M059J (cell line): ENCODE measurements around the gene ACADS. TPM values are rescaled to one million over a fixed set of nuclear protein-coding genes. Genes with fewer than 3 reads are reported as not detected.

Source experiments
- DNase-seq: peaks from one replicate; pipeline ENCODE4 v3.0.0-alpha.2; 2012; ENCODE audit warnings: low read depth
- total RNA-seq: library from RNA; depleted of rRNA; stranded (reverse); fragments of >200 nt; shearing (Covaris generic); gene quantifications from 2 replicates; pipeline ENCODE4 v1.2.3, GENCODE V29; 2014; rRNA removed

The ACADS gene, protein sequence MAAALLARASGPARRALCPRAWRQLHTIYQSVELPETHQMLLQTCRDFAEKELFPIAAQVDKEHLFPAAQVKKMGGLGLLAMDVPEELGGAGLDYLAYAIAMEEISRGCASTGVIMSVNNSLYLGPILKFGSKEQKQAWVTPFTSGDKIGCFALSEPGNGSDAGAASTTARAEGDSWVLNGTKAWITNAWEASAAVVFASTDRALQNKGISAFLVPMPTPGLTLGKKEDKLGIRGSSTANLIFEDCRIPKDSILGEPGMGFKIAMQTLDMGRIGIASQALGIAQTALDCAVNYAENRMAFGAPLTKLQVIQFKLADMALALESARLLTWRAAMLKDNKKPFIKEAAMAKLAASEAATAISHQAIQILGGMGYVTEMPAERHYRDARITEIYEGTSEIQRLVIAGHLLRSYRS
- total RNA-seq, result 4.8 and 9.1 TPM in 2 replicates

DNA sequence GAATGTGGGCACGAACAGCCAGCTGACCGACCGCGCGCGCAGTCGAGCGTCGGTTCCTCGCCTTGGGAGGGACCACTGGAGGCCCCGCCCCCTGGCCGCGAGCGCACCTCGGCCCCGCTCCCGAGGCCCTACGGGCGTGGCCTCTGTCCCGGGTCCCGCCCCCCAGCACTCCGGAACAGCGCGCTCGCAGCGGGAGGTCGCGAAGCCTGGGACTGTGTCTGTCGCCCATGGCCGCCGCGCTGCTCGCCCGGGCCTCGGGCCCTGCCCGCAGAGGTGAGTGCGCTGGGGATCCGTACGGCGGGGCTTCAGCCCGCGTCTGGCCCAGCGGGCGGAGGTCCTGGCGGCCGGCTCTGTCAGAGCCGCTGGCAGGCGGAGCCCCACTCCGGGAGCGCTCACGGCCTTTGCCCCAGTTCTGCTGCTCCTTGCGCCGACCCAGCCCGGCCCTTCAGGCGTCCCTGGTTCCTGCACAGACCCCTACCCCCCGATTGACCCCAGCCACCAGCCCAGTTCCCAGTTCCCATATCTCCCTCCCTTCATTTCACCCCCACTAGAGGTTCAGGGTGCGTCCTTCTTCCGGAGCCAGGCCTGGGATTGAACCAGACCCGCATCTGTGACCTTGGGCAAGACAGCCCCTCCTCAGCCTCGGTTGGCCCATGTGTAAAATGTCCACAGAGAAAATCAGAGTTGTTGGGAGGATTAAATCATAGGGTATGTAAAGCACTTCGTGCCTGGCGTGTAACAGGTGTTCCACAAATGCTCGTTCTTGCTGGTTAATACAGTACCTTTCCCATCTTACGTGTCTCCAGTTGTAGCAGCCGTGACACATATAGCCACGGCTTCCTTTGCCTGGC lies at the start of gene ACADS:
Gene ACADS, plus strand, starts transcription at position 168 of the 851 bp plus-strand sequence. Its CDS starts 60 bp downstream, at position 228.
- peak; percentile 80 for DNase-seq

DNA sequence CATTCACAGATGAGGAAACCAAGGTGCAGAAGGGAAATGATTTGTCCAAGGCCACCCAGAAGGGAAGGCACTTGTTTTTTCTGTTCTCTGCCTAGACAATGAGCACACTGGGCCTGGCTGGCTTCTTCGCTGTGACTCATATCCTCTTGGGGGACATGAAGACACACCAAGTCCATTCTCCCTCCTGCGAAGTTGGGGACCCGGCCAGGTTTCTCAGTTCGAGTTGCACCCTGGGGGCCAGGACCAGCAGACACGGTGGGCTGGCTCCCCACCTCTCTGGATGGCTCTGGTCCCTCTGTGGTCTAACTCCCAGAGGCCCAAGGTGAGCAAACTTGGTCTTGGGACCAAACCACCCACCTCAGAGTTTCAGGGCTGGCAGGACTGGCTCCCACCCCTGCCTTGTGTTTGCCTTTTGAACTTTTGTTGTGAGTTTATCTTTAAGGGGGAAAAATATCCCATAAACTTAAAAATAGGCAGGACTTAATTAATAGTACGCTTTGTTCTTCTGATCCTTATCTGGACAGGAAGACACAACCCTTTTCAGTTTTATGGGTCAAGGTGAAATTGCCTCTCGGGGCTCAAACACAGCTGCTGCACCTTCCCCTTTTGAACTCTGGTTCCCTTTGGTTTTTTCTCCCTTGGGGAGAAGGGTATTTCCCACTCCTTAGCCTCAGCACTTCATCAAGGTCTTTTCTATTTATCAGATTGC lies 47.7 kb upstream of the ACADS start:
- DNase-seq, result peak; percentile 78

- DNase-seq, result peak; percentile 70
Measured at GRCh38 chr12:120678572-120678971, 47.1 kb upstream of the ACADS start.

DNA sequence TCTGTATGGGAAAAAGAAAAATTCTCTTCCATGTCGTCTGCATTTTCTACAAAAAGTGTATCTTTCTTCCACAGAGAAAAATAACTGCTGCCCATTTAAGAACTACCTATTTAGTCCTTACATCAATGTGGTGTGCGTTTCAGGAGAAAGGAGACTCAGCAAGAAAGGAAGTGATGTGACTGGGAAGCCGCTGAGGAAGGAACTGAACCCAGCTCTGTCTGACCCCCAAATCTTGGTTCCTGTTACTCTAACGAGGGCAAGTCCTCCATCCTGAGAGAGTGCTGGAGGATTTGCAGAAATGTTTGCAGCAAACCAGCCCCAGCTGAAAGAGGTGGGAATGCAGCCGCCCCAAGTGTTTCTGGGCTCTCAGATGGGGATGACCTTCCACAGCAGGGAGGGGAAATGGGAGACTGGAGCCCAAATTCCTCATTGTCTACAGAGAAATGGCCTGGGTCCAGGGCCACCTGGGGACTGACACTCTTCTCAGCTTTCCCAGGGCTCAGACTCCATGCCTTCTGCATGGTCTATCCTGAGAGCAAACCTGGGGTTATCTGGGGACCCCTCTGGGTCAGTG lies 45.4 kb upstream of the ACADS start:
- no peak for DNase-seq

- DNase-seq, result peak; percentile 61
Measured at GRCh38 chr12:120684523-120684932, 41.1 kb upstream of the ACADS start.

- DNase-seq, result no peak
Measured at GRCh38 chr12:120685522-120685921, 40.1 kb upstream of the ACADS start.

- peak; percentile 97 for DNase-seq
Measured at GRCh38 chr12:120686151-120686689, 39.4 kb upstream of the ACADS start.

- DNase-seq, result peak; percentile 96
Measured at GRCh38 chr12:120686690-120687577, 38.7 kb upstream of the ACADS start, which contains the start of gene MLEC. MLEC (plus strand) TSS chr12:120687149; CDS start chr12:120687297, 148 bp downstream.

DNA sequence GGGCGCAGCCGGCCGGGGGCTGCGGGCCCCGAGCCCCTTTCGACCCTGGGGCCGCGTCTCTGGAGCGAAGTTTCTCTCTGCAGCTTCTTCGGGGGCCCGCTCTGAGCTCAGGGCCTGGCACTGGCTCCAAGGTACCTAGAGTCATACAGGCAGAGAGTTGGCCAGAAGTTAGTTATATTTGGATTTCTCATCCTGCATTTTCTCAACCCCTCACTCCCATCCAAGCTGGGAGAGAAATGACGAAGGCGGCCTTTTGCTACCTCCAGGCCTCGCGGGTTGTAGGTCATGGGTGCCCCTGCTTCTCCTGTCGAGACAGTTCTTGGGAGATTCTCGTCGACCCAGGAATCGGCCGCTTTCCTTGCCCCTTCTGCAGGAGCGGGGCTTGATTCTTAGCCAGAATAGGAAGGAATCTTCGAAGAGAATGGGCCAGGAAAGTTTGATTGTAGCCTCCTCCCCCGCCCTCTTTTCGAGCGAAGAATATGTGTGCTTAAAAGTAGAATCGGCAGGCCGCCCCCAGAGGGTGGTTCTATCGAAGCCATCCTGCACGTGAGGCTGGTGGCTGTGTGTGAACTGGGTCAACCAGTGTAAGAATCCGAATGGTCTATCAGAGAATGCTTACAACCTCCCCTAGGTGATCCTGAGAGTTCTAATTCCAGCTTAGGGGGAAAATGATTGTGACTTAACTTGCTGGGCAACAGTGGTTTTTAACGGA lies 37.9 kb upstream of the ACADS start:
- DNase-seq, result peak; percentile 24

DNA sequence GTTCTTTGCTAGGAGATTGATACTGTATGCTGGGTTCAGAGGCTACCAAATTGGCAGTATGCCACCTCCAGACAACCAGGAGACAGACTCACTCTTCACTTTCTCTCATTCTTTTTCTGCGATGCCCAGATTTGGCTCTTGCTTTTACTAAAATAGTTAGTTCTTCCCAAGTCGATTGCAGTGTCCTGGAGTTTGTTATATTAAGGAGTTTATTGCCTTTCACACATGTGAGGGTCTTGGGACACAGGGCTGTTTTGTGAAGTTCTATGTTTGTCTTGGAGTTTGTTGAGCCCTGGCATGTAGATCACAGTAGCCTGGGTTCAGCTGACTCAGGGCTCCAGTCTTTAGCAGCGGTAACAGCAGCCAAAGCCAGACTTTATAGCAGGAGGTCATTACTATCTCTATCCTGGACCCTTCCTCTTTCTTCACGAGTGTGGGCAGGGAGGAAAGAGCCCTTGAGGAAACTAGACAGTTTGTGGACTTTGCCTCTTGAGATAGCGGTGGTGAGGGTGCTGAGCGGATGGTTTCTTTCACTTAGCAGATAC lies 37.0 kb upstream of the ACADS start:
- DNase-seq, result peak; percentile 50

DNA sequence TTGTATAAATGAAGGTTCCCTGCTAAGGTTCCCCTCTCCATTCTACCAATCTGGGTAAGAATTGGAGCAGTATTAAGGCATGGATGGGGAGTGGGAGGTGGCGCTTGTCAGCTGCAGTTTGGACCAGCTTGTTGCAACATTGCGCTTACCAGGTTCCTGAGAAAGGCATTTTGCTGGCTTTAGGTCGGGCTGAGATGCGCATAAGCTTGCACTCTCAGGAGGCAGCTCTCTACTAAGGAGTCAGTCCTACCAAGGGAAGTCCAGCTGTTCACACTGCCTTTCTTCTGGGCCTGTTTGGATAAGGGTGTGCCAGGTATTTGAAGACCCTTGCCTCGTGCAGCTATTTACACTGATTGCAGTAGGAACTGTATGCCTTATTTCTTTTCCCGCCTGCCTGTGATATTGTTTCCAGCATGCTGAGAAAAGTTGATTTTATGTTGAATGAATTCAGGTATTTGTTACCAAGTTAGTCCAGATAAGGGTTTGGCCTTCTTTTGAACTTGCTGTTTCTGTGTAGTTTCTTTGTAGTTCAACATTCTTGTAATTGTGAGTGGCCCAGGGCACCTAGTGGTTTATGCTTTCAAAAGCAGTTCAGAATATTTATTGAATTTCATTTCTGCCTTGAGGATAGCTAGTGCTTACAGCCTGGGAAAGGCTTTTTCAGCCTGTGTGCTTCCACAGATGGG lies 36.1 kb upstream of the ACADS start:
- DNase-seq, result no peak

DNA sequence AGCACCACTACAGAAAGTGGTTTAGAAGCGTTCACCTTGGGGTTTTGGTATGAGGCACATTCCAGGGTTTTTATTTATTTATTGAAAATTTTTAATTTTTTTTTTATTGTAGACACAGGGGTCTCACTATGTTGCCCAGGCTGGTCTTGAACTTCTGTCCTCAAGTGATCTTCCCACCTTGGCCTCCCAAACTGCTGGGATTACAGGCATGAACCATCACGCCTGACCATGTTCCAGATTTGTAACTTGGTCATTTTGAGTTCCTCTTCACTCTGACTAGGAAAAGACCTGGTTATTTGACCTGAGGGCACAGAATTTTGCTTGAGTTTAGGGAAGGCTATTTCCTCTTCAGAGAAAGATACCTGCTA lies 35.6 kb upstream of the ACADS start:
- DNase-seq, result no peak

- no peak for DNase-seq
Measured at GRCh38 chr12:120690978-120691377, 34.6 kb upstream of the ACADS start.

DNA sequence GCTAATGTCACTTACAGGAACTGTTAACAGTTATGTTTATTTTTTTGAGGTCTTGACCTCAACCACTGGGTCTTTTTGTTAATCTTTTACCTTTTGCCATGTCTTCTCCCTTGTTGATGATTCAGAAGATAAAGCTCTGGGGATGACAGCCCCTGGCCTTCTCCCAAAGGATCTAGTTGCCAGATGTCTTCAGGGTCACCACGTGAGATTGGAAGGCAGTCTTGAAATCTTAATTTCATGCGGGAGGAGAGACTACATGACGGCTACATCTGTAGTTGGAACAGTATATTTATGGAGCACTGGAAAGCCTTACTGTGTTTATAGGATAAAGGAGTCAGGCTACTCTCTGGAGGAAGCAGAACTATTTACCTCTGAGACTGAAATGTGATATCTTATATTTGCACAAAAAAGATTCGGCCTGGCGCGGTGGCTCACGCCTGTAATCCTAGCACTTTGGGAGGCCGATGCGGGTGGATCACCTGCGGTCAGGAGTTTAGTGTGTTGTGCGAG lies 33.0 kb upstream of the ACADS start:
- DNase-seq, result peak; percentile 80

GRCh38 chr12:120693848-120694247 lies 31.8 kb upstream of the ACADS start:
- no peak for DNase-seq

- DNase-seq, result no peak
Measured at GRCh38 chr12:120696626-120697025, 29.0 kb upstream of the ACADS start.

- no peak for DNase-seq
Measured at GRCh38 chr12:120697344-120697743, 28.3 kb upstream of the ACADS start.

DNA sequence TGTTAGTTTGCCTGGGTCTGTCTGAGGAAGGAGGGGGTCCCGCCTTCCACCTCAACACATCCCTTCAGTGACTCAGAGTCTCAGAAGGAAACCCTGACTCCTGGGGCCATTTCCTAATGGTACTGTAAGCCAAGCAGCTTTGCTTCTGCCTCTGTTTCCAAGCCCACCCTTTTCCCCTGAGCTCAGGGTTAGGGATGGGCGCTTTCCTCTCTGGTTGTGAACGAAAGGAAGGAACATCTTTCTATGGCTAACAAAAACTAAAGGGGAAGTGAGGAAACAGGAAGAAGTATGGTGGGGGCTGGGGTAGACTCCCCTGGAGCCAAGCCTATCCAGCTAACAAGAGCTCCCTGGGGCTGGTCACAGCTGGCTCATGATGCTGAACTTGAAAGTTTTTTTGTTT lies 27.0 kb upstream of the ACADS start:
- no peak for DNase-seq

GRCh38 chr12:120699553-120699952 lies 26.1 kb upstream of the ACADS start:
- no peak for DNase-seq
